ENCODE results near the gene KSR1. TPM values are rescaled to one million over a fixed set of nuclear protein-coding genes. Genes with fewer than 3 reads are reported as not detected.

KSR1 gene
- total RNA-seq, 2 experiments from 2014 or later: 96.6 to 113 TPM

DNA sequence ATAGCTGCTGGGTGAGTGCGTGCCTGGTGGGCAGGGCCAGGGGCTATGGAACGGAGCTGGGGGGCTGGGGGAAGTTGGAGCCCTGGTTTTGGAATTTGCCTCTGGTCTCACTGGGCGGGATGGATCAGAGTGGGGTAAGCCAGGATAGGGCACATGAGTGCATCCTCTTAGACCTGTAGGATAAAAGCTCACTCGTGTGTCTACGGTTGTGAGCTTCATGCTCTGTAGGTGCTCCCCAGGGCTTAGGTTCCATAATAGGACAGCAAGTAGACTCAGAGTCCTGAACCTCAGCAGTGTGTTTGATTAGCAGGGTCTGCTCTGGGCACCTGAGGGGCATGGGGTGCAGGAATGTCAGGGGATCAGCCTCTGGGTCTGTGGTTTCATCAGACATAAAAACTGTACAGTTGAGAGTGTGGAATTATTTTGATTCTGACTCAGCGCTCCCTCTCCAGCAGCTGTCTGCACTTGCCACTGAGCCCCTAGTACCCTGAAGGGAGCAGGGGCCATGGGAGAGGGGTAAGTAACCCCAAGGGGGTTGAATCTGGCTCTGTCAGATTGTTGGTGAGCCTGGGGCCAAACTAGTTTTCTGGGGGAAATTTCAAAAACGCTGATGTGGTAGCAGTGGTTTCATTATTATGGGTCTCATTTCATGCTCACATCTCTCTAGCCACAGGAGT lies 90.5 kb downstream of the KSR1 start:
- ATAC-seq (no peak), DNase-seq (no peak)
- Mint-ChIP-seq H3K27ac (peak overlapping the region; percentile 93), H3K4me3 (peak overlapping the region; percentile 5), H3K9me3 (ENCODE audit: low read depth) (no peaks in the 10 kb centered on the region), H3K36me3 (ENCODE audit: low read depth) (peaks cover 20% of the 10 kb centered on the region), H3K27me3 (no peaks in the 10 kb centered on the region), H3K4me1 (peaks cover 66% of the 10 kb centered on the region)
- ChIA-PET CTCF (interaction anchor here (0.6 to 2.6 kb wide), 5 partner anchors 21 to 87 kb away, joined by 3 to 12 read pairs (median 6); no protein-coding TSS in a partner anchor), POLR2A (interaction anchor here (1.1 to 1.6 kb wide), 5 partner anchors 18 to 80 kb away, joined by 3 to 5 read pairs (median 4); no protein-coding TSS in a partner anchor)
- intact Hi-C loops (cut with DNase I, micrococcal nuclease): loop anchor here (10.0 kb wide), 3 partner anchors 192 to 492 kb away; partner anchors contain the start of gene WSB1 (in 1 of the 2)

- H3K4me1 Mint-ChIP-seq: peaks cover 64% of the 10 kb centered on the region
- intact Hi-C loops (cut with DNase I, micrococcal nuclease): loop anchor here (10.0 kb wide), 3 partner anchors 192 to 492 kb away; partner anchors contain the start of gene WSB1 (in 1 of the 2)
- H3K4me3 Mint-ChIP-seq: peak overlapping the region; percentile 5
- DNase-seq (no peak), ATAC-seq (no peak)
- no peaks in the 10 kb centered on the region for H3K9me3 Mint-ChIP-seq (ENCODE audit: low read depth)
- CTCF ChIA-PET: interaction anchor here (0.6 to 2.6 kb wide), 4 partner anchors 22 to 72 kb away, joined by 3 to 12 read pairs (median 6); no protein-coding TSS in a partner anchor
- peaks cover 22% of the 10 kb centered on the region for H3K36me3 Mint-ChIP-seq (ENCODE audit: low read depth)
- no peaks in the 10 kb centered on the region for H3K27me3 Mint-ChIP-seq
- H3K27ac Mint-ChIP-seq: peak overlapping the region; percentile 93
- POLR2A ChIA-PET: interaction anchor here (1.1 to 1.2 kb wide), 2 partner anchors 19 to 81 kb away, joined by 3 to 5 read pairs; no protein-coding TSS in a partner anchor
These were observed 91.0 kb downstream of the KSR1 start for GRCh38 chr17:27547301-27547683.

DNA sequence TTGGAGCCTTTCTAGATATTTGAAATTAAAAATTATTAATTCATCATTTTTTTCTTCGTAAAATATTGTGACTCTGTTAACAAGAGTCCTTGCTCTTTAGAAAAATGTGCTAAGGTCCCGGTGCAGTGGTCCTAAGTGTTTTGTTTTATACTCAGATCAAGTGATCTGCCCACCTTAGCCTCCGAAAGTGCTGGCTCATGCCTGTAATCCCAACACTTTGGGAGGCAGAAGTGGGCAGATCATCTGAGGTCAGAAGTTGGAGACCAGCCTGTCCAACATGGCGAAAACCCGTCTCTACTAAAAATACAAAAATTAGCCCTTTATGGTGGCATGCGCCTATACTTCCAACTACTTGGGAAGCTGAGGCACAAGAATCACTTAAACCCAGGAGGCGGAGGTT lies 92.1 kb downstream of the KSR1 start:
- H3K4me1 Mint-ChIP-seq: peaks cover 61% of the 10 kb centered on the region
- H3K4me3 Mint-ChIP-seq: no peak overlapping the region
- H3K36me3 Mint-ChIP-seq (ENCODE audit: low read depth): peaks cover 24% of the 10 kb centered on the region
- ChIA-PET CTCF (interaction anchor here (1.2 kb wide), 1 partner anchor 15 kb away, joined by 4 read pairs; no protein-coding TSS in a partner anchor), POLR2A (no interaction called here)
- DNase-seq (no peak), ATAC-seq (no peak)
- intact Hi-C loops (cut with DNase I, micrococcal nuclease): loop anchor here (10.0 kb wide), 3 partner anchors 194 to 494 kb away; partner anchors contain the start of gene WSB1 (in 1 of the 2)
- H3K27me3 Mint-ChIP-seq: no peaks in the 10 kb centered on the region
- no peak overlapping the region for H3K27ac Mint-ChIP-seq
- no peaks in the 10 kb centered on the region for H3K9me3 Mint-ChIP-seq (ENCODE audit: low read depth)

DNA sequence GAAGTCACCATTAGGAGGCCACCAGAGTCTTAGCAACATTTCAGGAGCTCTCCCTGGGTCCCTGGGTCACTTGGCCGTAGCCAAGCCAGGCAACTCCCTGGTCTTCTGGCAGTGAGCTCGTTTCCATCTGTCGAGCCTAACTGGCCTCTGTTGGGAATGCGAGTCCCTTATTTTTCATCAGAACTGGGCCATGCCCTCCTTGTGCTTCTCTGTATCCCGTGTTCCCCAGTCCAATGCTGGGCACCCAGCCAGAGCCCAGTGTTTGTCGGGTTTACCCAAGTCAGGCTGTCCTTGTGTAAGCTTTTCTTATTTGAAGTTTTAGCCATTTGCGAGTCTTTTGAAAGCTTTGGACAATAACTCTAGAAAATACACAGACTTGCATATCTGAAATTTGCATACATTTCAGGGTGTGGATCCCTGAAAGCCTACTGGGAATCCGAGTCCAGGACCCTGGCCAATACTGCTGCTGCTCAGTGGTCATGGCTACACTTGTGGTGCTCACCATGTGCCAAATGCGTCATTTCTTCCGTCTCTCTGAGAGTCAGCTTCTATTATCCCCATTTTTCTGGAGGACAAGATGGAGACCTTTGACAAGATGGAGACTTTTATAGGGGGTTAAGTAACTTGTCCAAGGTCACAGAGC lies 93.1 kb downstream of the KSR1 start:
- Mint-ChIP-seq H3K9me3 (ENCODE audit: low read depth) (no peaks in the 10 kb centered on the region), H3K27ac (no peak overlapping the region), H3K27me3 (no peaks in the 10 kb centered on the region), H3K4me3 (no peak overlapping the region), H3K36me3 (ENCODE audit: low read depth) (peaks cover 26% of the 10 kb centered on the region), H3K4me1 (peaks cover 51% of the 10 kb centered on the region)
- DNase-seq (no peak), ATAC-seq (no peak)
- ChIA-PET POLR2A (no interaction called here), CTCF (interaction anchor here (1.2 to 1.3 kb wide), 3 partner anchors 11 to 15 kb away, joined by 4 read pairs; no protein-coding TSS in a partner anchor)
- intact Hi-C loops (cut with DNase I, micrococcal nuclease): loop anchor here (10.0 kb wide), 3 partner anchors 195 to 495 kb away; partner anchors contain the start of gene WSB1 (in 1 of the 2)

DNA sequence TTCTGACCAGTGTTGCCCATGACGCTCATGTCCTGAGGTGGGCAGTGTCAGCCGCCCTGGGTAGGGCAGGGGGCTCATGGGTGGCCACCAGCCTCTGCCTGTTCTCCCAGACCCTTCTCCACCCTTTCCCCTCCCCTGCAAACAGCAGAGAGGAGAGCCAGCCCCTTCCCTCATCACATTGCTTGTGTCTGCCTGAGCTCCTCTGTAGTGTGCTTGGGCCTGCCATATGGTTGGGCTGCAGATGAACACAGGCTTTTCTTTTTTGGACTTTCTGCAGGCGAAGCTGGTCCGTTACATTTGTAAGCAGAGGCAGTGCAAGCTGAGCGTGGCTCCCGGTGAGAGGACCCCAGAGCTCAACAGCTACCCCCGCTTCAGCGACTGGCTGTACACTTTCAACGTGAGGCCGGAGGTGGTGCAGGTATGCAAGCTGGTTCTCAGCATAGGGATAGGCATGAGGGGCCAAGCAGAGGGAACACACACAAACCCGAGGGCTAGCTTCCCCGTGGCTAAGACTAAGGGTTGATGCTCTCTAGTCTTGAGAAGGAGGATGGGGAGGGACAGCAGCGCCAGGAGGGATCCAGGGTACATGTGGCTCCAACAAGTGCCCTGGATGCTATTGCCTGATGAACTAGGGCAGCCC lies 94.2 kb downstream of the KSR1 start:
- H3K36me3 Mint-ChIP-seq (ENCODE audit: low read depth): peaks cover 30% of the 10 kb centered on the region
- no peak overlapping the region for H3K4me3 Mint-ChIP-seq
- intact Hi-C loops (cut with DNase I, micrococcal nuclease): no loop called here
- POLR2A ChIA-PET: no interaction called here
- no peak for ATAC-seq
- peaks cover 46% of the 10 kb centered on the region for H3K4me1 Mint-ChIP-seq
- no peaks in the 10 kb centered on the region for H3K27me3 Mint-ChIP-seq
- DNase-seq: no peak
- CTCF ChIA-PET: interaction anchor here (0.6 to 1.3 kb wide), 4 partner anchors 10 to 49 kb away, joined by 3 to 4 read pairs (median 4); no protein-coding TSS in a partner anchor
- H3K9me3 Mint-ChIP-seq (ENCODE audit: low read depth): no peaks in the 10 kb centered on the region
- no peak overlapping the region for H3K27ac Mint-ChIP-seq

DNA sequence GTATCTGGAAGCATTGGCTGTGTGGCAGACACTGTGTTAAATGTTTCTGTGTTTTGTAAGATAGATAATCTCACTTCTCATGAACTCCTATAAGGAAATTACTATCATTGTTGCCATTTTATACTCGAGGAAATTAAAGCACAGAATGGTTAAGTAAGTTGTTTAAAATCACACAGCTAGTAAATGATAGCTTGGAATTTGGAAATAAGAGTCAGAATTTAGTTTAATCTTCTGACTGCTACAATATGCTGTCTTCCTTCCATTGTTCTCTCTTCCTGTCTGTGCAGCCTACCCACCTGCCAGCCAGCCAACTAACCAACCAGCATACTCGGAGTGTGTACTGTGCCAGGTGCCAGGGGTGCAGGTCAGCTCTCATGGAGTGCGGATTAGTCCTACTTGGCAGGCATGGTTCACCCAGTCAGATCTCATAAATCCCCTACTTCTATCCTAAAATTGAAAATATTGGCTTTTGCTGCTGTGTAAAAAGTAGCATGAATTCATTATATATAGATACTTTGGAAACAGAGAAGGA lies 94.8 kb downstream of the KSR1 start:
- ChIA-PET CTCF (interaction anchor here (1.0 kb wide), 1 partner anchor 49 kb away, joined by 4 read pairs; no protein-coding TSS in a partner anchor), POLR2A (no interaction called here)
- Mint-ChIP-seq H3K27ac (no peak overlapping the region), H3K9me3 (ENCODE audit: low read depth) (no peaks in the 10 kb centered on the region), H3K4me3 (no peak overlapping the region), H3K4me1 (peaks cover 40% of the 10 kb centered on the region), H3K27me3 (no peaks in the 10 kb centered on the region), H3K36me3 (ENCODE audit: low read depth) (peaks cover 31% of the 10 kb centered on the region)
- ATAC-seq (no peak), DNase-seq (no peak)
- intact Hi-C loops (cut with DNase I, micrococcal nuclease): no loop called here

DNA sequence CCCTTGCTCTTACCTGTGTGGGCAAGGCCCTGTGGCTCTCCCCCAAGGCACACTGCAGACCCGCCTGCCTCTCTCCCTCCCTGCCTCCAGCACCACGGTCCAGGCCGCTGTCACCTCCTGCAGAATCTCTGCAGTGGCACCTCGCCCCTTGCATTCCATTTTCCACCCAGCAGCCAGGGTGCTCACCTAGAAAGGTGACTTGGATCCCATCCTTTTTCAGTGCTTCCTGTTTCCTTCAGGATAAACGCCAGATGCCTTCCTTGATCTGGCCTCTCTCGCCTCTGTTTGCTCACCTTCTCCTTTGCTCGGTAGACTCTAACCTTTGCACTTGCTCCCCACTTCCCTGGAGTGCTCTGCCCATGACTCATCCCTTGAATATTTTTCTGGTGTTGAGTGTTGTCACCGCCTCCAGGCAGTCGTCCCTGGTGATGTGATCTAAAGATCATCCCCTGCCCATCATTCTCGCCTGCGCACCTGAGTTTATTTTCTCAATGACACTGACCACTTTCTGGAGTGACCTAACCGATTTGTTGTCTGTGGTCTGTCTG lies 95.5 kb downstream of the KSR1 start:
- H3K9me3 Mint-ChIP-seq (ENCODE audit: low read depth): no peaks in the 10 kb centered on the region
- intact Hi-C loops (cut with DNase I, micrococcal nuclease): no loop called here
- ATAC-seq (peak; percentile 65), DNase-seq (no peak)
- ChIA-PET CTCF (no interaction called here), POLR2A (no interaction called here)
- H3K27me3 Mint-ChIP-seq: no peaks in the 10 kb centered on the region
- H3K4me3 Mint-ChIP-seq: no peak overlapping the region
- H3K4me1 Mint-ChIP-seq: peaks cover 33% of the 10 kb centered on the region
- H3K27ac Mint-ChIP-seq: no peak overlapping the region
- peaks cover 35% of the 10 kb centered on the region for H3K36me3 Mint-ChIP-seq (ENCODE audit: low read depth)

DNA sequence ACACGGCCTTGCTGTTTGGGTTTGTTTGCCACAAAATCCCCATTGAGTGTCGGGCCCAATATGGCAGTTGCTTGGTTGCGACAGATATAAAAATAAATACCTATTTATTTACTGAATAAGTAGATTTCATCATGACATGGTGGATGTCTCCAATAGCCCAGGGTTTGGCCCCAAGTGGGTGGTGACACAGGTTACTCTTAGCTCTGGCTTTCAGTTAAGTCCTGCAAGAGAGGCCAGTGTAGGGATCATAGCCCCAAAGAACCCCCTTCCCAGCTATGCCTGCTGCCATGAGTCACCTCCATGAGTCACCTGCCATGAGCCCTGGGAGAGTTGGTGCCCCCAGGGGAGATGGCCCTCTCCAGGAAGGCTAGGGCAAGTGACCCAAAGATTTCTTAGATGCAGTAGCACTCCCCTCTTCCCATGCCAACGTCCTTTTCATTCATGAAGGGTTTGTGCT lies 96.1 kb downstream of the KSR1 start:
- Mint-ChIP-seq H3K9me3 (ENCODE audit: low read depth) (no peaks in the 10 kb centered on the region), H3K4me1 (peaks cover 28% of the 10 kb centered on the region), H3K27ac (no peak overlapping the region), H3K4me3 (no peak overlapping the region), H3K27me3 (no peaks in the 10 kb centered on the region), H3K36me3 (ENCODE audit: low read depth) (peaks cover 35% of the 10 kb centered on the region)
- peak; percentile 75 for ATAC-seq
- CTCF ChIA-PET: interaction anchor here (0.8 kb wide), 1 partner anchor 48 kb away, joined by 5 read pairs; no protein-coding TSS in a partner anchor
- DNase-seq: peak; percentile 48
- POLR2A ChIA-PET: no interaction called here
- intact Hi-C loops (cut with DNase I, micrococcal nuclease): no loop called here

GRCh38 chr17:27553019-27553511 lies 96.8 kb downstream of the KSR1 start:
- ATAC-seq (no peak), DNase-seq (no peak)
- no peaks in the 10 kb centered on the region for H3K27me3 Mint-ChIP-seq
- no peaks in the 10 kb centered on the region for H3K9me3 Mint-ChIP-seq (ENCODE audit: low read depth)
- H3K4me1 Mint-ChIP-seq: peaks cover 25% of the 10 kb centered on the region
- no peak overlapping the region for H3K27ac Mint-ChIP-seq
- no peak overlapping the region for H3K4me3 Mint-ChIP-seq
- H3K36me3 Mint-ChIP-seq (ENCODE audit: low read depth): peaks cover 40% of the 10 kb centered on the region
- ChIA-PET CTCF (interaction anchor here (0.8 to 2.0 kb wide), 3 partner anchors 8 to 47 kb away, joined by 4 to 5 read pairs (median 4); no protein-coding TSS in a partner anchor), POLR2A (interaction anchor here (0.5 kb wide), 1 partner anchor 35 kb away, joined by 3 read pairs; no protein-coding TSS in a partner anchor)
- intact Hi-C loops (cut with DNase I, micrococcal nuclease): no loop called here

- Mint-ChIP-seq H3K9me3 (ENCODE audit: low read depth) (no peaks in the 10 kb centered on the region), H3K27ac (no peak overlapping the region), H3K36me3 (ENCODE audit: low read depth) (peaks cover 49% of the 10 kb centered on the region), H3K27me3 (no peaks in the 10 kb centered on the region), H3K4me3 (no peak overlapping the region), H3K4me1 (peaks cover 25% of the 10 kb centered on the region)
- no peak for DNase-seq
- ChIA-PET CTCF (interaction anchor here (1.5 to 2.0 kb wide), 2 partner anchors 9 to 10 kb away, joined by 4 read pairs; no protein-coding TSS in a partner anchor), POLR2A (interaction anchor here (0.6 kb wide), 1 partner anchor 293 kb away, joined by 3 read pairs; no protein-coding TSS in a partner anchor)
- intact Hi-C loops (cut with DNase I, micrococcal nuclease): no loop called here
- ATAC-seq: no peak
These were observed 97.9 kb downstream of the KSR1 start for GRCh38 chr17:27554152-27554551.

Measured in activated CD4-positive, alpha-beta T cell treated with anti-CD3 and anti-CD28 coated beads for 36 hours (primary cell).